Measurements from ENCODE around the gene LY86.
A peak's percentile ranks its signal among the peaks of the same experiment; 100 is the strongest.

Gene LY86

DNA sequence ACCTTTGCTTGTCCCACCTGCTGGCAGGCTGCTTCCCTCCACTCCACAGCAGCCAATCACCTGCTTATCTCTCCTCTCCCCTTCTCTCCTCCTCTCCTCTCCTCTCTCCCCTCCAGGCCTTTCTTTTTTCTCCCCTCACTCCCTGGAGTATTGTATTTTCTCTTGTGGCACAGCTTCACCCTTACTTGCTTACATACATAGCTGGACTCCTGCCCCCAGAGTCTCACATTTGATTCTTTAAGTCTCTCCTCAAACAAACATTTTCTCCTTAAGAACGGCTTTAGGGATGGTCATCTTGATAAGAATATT is 3.6 kb upstream of the LY86 start:
- Histone ChIP-seq H3K4me1 (ENCODE audit: control insufficient read depth, low read length) (peaks cover 68% of the 10 kb centered on the region), H4K20me1 (ENCODE audit: control insufficient read depth, insufficient read depth, low read depth, low read length) (no peaks in the 10 kb centered on the region), H3F3A (ENCODE audit: control insufficient read depth, insufficient read depth) (peaks cover 35% of the 10 kb centered on the region), H3K79me2 (ENCODE audit: control insufficient read depth, low read length) (peaks cover 75% of the 10 kb centered on the region), H3K9me2 (replicated peaks; ENCODE audit: control insufficient read depth, low read length) (no peaks in the 10 kb centered on the region), H3K27me3 (ENCODE audit: control insufficient read depth, low read length) (no peaks in the 10 kb centered on the region), H3K27ac (ENCODE audit: low read depth, low read length) (peak overlapping the region; percentile 78), H3K4me3 (ENCODE audit: low read length) (peak overlapping the region; percentile 73), H3K4me2 (ENCODE audit: low read length) (peak overlapping the region; percentile 98), H3K9me3 (ENCODE audit: control insufficient read depth, insufficient read depth, low read length) (0 out of 2 replicates have a peak, but pooled peaks cover 4% of the 10 kb centered on the region), H3K36me3 (ENCODE audit: control insufficient read depth, low read length) (peaks cover 51% of the 10 kb centered on the region)
- TF ChIP-seq, protein P1, sequence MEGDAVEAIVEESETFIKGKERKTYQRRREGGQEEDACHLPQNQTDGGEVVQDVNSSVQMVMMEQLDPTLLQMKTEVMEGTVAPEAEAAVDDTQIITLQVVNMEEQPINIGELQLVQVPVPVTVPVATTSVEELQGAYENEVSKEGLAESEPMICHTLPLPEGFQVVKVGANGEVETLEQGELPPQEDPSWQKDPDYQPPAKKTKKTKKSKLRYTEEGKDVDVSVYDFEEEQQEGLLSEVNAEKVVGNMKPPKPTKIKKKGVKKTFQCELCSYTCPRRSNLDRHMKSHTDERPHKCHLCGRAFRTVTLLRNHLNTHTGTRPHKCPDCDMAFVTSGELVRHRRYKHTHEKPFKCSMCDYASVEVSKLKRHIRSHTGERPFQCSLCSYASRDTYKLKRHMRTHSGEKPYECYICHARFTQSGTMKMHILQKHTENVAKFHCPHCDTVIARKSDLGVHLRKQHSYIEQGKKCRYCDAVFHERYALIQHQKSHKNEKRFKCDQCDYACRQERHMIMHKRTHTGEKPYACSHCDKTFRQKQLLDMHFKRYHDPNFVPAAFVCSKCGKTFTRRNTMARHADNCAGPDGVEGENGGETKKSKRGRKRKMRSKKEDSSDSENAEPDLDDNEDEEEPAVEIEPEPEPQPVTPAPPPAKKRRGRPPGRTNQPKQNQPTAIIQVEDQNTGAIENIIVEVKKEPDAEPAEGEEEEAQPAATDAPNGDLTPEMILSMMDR (IDR thresholded peaks at IDR 0.05; ENCODE audit: low read depth, low read length, poor library complexity, severe bottlenecking), result no peak
- no peak for TF ChIP-seq EZH2phosphoT487 (IDR thresholded peaks at IDR 0.05; ENCODE audit: borderline replicate concordance, low read length)

DNA sequence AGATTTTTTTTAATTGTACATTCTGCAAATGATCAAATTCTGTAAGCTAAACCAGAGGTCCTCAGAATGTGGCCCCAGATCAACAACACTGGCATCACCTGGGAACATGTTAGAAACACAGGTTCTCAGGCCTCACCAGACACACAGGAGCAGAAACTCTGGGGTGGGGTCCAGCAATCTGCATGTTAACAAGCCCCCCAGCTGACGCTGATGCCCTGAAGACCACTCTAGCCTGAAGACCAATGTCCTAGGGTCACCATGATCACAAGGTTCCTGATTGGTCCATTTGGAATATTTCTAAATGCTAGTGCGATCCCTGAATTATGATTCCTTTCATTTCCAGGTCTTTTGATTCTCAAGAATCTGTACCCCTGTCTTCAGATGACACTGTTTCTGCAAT is 2.4 kb upstream of the LY86 start:
- Histone ChIP-seq H3K9me3 (ENCODE audit: control insufficient read depth, insufficient read depth, low read length) (no peaks in the 10 kb centered on the region), H3F3A (ENCODE audit: control insufficient read depth, insufficient read depth) (peaks cover 35% of the 10 kb centered on the region), H3K4me3 (ENCODE audit: low read length) (peak overlapping the region; percentile 89), H3K36me3 (ENCODE audit: control insufficient read depth, low read length) (peaks cover 52% of the 10 kb centered on the region), H3K79me2 (ENCODE audit: control insufficient read depth, low read length) (peaks cover 75% of the 10 kb centered on the region), H3K4me1 (ENCODE audit: control insufficient read depth, low read length) (peaks cover 70% of the 10 kb centered on the region), H3K4me2 (ENCODE audit: low read length) (peak overlapping the region; percentile 98), H3K27ac (ENCODE audit: low read depth, low read length) (peak overlapping the region; percentile 99), H3K9me2 (replicated peaks; ENCODE audit: control insufficient read depth, low read length) (no peaks in the 10 kb centered on the region), H3K27me3 (ENCODE audit: control insufficient read depth, low read length) (no peaks in the 10 kb centered on the region), H4K20me1 (ENCODE audit: control insufficient read depth, insufficient read depth, low read depth, low read length) (no peaks in the 10 kb centered on the region)
- TF ChIP-seq, protein P1 (IDR thresholded peaks at IDR 0.05; ENCODE audit: low read depth, low read length, poor library complexity, severe bottlenecking), result no peak
- no peak for TF ChIP-seq EZH2phosphoT487 (IDR thresholded peaks at IDR 0.05; ENCODE audit: borderline replicate concordance, low read length)

DNA sequence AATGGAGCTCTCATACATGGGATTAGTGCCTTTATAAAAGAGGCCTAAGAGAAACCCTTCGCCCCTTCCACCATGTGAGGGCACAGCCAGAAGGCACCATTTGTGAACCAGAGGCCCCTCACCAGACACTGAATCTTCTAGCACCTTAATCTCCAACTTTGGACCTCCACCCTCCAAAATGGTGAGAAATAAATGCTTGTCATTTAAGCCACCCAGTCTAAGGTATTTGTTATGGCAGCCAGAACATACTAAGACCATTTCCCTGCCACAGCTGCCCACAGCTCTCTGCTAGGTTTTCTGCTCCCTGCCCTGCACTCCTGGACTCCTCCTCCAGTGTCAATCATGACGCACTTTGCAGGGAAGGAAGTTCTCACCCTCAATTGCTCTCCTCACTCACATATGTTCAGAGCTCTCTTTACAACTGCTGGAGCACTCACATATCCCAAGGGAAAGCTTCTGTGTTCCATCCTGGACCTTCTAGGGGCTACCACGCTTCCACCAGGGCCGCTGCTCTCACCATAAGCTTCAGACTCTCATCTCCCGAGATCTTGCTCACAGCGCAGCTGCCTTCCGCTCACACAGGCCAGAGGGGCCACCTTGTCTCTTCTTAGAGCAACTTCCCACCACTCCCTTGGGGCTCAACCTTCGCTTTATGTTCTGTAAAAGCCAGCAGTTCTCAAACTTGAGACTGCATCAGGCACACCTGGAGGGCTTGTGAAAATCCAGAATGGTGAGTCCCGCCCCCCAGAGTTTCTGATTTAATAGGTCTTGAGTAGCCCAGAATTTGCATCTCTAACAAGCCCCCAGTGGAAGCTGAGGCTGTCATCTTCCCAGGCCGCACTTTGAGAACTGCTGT is 1.6 kb upstream of the LY86 start:
- Histone ChIP-seq H4K20me1 (ENCODE audit: control insufficient read depth, insufficient read depth, low read depth, low read length) (no peaks in the 10 kb centered on the region), H3K27me3 (ENCODE audit: control insufficient read depth, low read length) (no peaks in the 10 kb centered on the region), H3K4me1 (ENCODE audit: control insufficient read depth, low read length) (peaks cover 78% of the 10 kb centered on the region), H3K9me3 (ENCODE audit: control insufficient read depth, insufficient read depth, low read length) (no peaks in the 10 kb centered on the region), H3K4me3 (ENCODE audit: low read length) (peak overlapping the region; percentile 89), H3K79me2 (ENCODE audit: control insufficient read depth, low read length) (peaks cover 74% of the 10 kb centered on the region), H3K27ac (ENCODE audit: low read depth, low read length) (peak overlapping the region; percentile 99), H3F3A (ENCODE audit: control insufficient read depth, insufficient read depth) (peaks cover 41% of the 10 kb centered on the region), H3K36me3 (ENCODE audit: control insufficient read depth, low read length) (peaks cover 53% of the 10 kb centered on the region), H3K4me2 (ENCODE audit: low read length) (peak overlapping the region; percentile 98), H3K9me2 (replicated peaks; ENCODE audit: control insufficient read depth, low read length) (no peaks in the 10 kb centered on the region)
- TF ChIP-seq, protein P1 (IDR thresholded peaks at IDR 0.05; ENCODE audit: low read depth, low read length, poor library complexity, severe bottlenecking), result no peak
- no peak for TF ChIP-seq EZH2phosphoT487 (IDR thresholded peaks at IDR 0.05; ENCODE audit: borderline replicate concordance, low read length)

Measured in DOHH2 (cell line).